GOT3 (cell line): ENCODE measurements around the gene LYL1.

Source experiments
- DNase-seq: peaks from one replicate; lab custom pipeline; 2025; ENCODE audit warnings: mixed read lengths; lab: John Stamatoyannopoulos, UW

LYL1 gene

DNA sequence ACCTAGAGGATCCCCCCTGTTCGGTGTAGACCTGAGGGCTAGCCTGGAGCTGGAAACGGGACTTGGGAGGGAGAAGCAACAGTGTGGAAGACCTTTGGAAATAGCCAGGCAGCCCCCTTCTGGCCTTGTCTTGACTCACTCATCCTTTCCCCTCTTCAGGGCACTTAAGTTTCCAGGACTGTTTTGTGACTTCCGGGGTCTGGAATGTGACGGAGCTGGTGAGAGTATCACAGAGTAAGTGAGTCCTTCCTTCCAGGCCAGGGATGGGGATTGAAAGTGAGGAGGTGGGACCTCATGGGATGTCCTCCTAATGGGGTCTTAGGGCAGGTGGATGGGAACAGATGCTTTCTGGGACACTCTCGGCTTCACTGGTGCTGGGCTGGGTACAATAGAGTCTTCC is 29.4 kb downstream of the LYL1 start:
- no peak for DNase-seq

DNA sequence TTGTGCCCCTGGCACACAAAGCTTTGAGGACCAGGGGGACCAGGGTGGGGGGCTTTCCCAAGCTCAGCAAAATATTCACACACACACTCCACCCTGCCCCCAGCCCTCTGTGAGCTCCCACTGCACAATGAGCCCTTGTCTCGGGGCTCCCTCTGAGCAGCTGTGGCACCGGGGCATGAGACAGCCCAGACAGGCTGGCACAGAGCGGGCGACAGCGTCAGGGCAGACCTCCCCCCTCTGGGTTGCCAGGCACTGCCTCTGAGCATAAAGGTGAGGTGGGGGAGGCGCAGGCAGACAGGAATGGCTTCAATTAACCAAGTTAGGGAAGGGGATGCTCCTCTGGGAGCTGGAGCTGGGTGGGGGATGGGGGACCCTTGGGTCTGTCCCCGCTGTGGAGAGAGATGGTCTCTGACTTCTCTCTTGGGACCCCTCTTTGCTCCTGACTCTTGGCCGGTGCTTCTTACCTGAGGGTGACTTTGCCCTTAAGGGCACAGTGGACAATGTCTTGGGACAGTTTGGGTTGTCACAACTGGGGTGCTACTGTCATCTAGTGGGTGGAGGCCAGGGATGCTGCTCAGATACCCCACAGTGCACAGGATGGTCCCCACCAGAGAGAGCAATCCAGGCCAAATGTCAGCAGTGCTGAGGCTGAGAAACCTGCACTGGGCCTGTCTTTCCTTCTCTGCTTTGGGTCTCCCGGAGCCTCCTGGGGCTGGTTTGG is 30.3 kb downstream of the LYL1 start:
- DNase-seq, result no peak

DNA sequence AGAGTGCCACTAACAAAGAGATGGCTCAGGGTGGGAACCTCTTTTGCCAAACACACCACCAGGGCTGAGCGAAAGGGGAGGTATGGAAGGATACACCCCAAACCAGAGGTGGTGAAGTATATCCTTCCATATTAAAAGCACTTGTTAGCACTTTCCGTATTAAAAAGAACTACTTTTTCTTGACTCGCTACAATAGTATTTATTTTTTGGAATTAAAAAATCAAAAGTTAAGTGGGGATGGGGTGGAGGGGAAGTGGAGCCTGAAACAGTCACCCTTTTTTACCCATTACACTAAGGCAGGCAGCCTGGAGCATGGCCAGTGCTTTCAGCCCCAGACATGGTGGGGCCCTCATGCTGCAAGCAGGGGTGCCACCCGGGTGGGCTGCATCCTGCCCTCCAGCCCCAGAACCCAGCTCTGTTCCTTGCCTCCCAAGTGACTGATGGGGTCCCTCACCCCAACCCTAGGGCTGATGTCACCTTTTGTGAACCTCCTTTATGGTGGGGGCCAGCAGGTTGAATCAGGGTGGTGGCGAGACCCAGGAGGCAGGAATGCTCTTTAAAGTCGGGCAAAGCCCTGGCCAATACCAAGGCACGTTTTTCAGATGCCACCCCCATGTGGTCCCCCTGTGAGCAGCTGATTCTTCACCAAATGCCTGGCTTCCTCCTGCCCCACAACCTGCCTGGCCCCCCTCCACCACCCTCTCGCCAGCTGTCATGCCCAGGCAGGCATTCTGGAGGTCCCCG is 31.0 kb downstream of the LYL1 start:
- DNase-seq, result no peak

DNA sequence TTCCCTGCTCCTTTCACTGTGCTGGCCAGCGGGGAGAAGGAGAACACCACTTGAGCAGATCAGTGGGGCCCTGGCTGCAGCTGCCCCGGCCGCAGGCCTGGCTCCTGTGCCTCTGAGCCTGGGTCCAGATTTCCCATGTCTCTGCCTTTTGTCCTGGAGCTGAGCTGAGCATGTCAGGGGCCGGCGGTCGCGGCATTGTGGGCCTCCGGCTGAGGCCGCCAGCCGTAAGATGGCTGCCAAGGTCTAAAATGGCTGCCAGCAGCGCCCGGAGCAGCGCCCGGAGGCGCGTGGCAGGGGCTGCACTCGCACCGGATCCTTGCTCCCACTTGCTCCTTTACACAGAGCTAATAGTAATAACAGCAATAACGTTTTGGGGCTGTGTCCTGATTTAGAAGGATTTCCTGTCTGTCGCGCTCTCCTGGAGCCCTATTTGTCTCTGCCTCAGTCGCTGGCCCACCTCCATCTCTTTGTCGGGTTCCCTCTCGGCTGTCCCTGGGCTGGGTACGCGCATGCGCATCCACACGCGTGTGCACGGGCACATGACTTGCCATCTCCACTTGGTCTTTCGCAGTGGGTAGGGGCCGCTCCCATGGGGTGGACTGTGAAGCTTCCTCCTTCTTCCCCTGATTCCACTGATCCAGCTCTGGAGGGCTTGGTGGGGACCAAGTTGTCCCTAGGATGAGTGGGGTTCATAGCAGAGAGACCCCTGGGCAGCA is 32.1 kb downstream of the LYL1 start:
- DNase-seq, result no peak

DNA sequence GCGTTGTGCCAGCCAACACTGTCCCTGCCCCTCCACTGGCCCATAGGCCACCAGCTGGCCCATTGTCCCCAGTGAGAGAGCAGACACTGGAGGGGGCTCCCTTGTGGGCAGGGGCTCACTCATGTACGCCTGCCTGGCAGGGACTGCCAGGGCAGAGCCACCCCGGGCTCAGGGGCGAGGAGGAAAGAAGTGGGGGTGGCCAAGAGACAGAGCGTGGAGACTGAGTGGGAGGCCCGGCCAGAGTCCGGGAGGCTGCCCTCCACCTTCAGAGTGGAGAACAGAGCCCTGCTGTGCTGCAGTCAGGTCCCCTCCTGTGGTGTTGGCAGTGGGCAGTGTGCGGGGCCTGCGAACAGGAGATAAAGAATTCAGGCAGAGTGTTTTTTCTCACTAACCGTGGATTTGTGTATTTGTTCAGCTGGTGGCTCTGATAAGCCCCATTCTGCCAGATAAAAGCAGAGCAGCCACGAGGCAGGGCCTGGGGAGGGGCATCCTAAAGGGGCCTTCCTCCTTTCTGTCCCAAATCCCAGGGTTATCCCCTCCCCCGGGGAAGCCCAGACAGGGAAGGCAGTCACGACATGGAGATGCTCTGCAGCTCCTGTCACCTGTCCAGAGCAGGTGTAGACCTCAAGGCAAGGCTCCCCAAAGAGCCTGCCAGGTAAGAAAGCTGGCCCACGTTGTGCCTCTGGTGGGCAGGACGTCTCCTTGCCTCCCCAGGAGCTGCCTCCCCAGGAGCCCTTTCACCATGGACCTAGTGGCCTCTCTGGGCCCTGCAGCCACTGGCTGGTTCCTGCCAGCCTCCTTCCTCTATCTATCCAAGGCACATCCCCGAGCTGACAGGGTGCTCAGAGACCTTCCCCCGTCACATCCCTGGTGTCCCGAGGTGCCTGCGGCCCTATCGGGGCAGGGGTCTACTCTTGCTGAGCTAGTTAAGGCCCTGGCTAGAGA is 33.0 kb downstream of the LYL1 start:
- no peak for DNase-seq

DNA sequence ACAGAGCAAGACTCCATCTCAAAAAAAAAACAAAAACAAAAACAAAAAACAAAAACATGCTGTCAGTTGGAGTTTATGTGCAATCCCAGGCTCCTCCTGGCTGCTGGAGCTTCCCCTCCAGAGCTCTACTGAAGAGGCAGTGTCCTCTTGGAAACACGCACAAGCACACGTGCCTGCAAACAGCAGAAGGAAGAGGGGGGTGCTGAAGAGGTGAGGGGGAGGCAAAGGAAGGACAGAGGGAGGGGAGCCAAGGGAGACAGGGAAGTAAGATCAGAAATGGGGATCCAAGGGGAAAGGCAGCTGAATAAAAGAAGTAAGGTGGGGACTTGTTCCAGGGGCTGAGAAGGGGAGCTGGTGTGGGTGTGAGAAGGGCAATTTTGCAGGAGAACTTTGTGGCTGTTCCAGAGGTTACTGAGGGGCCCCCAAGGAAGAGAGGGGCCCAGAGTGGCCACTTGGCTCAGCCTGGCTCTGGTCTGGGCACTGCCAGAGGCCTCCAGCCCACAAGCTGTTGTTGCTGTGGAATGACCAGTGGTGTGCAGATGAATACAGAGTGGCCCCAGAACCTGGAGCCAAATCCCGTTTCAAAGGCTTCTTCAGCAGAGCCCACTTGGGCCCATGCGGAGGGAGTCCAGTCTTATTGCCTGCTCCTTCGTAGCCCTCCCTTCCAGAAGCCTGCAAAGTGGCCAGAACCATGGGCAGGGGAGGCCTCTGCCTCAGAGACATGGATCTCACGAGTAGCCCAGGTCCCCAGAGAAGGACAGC is 34.4 kb downstream of the LYL1 start:
- DNase-seq, result no peak

DNA sequence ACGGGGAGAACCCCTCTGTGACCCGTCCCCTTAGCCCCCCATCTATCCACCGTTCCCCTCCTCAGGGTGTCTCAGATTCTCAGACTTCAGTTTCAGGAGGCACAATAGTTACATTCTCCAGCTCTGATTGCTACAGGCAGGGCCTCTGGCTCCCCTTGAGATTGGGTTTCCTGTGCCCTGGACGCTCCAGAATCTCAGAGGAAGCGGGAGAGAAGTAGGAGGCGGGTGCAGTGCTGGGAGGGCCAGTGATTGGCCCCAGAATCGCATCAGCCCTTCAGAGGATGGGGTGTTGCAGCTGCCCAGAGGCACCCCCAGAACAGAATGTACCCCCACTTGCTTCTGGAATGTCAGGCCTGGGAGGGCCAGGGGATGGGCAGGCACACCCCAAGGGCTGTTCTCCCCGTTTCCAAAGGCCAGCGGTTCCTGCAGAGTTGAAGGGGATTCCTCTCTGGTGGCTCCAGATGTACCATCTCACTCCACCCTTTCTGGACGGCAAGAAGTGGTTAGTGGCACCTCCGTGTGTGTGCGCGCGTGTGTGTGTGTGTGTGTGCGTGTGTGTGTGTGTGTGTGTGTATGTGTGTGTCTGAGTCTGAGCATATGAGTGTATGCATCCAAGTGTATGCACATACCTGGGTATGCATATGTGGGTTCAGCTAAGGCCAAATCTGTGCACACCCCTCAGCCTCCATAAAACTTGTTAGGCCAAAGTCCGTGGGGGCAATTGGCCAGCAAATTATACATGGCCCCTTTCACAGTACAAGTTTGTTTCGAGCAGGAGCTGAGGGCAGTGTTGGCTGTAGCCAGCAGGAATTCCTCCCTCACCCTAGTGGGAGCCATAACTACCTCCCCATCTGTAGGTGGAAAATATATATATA is 35.5 kb downstream of the LYL1 start:
- DNase-seq, result no peak

DNA sequence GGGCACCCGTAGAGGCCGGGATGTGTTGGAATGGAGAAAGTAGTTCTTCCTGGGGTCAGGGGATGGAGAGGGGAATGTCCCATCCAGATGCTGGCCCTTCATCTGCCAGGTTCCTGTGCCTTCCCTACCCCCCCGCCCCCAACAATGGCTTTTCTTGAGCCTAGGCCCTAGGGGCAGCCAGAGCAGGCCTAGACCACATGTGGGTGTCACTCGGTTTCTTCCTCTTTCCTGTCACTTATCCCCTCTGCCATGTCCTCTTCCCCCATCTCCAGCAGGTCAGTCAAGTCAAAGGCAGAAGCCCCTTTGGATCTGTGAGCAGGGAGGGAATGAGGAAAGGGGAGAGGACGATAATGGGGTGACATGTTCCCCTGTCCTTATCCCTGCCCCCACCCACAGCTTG is 36.4 kb downstream of the LYL1 start:
- DNase-seq, result no peak

DNA sequence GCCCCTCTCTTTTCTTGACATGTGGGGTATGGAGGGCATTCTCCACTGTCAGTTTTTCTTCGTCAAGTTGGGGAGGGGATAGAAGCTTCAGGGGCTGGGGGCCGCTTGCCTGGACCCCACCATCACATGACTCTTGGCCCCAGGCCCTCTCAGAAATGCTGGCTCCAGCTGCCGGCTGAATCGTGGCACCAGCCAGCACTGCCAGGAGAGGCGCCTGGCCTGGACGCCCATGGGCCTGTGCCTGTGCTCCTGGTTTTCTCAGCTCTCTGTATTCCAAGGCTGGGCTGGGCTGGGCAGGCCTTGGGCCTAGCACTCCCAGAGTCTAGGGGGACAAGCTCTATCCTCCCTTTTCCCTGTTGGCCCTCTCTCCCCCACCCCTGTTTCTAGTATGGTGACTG is 38.6 kb downstream of the LYL1 start:
- DNase-seq, result no peak

DNA sequence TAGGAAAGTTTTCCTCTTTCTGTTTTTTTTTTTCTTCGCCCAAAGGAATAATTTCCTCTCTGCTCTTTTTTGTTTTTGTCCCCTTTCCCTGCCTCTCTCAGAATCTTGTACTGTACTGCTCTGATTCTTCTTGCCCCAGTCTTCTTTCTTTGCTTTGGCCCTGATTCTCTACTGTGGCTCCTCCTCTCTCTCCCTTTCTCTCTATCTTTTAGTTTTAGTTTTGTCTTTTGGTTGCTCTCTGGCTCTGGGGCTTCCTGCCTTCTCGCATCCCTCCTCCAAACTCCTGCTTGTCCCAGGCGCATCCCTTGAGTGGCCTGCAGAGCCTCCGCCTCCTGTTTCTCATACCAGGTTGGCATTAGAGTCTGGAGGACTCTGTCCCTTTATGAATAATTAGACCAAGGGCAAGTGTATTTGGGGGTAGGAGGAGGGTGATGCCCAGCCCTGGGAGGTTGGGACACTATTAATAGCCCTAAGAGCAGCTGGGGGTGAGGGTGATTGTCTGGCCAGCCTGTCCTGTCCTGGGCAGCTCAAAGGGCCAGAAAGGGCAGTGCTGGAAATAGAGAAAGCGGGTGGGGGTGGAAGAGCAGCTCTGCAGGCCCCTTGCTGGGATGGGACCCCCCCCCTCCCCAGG is 39.1 kb downstream of the LYL1 start:
- no peak for DNase-seq

DNA sequence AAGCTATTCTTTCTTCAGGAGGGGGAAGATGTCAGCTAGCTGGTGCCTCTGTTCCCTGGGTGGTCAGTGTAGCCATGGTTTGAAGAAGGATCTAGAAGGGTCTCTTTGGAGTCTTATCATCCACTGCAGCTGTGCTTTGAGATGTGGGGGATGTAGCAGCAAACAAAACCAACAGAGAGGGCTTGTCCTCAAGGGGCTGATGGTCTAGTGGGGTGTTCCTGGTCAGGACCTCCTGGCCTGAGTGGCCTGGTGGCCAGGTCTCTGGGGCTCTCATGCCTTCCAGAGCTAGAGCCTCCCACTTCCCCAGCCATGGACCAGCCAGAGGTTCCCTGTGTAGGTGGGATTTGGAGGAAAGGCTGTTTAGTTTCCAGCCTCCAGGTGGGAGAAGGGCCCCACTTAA is 40.3 kb downstream of the LYL1 start:
- DNase-seq, result no peak

DNA sequence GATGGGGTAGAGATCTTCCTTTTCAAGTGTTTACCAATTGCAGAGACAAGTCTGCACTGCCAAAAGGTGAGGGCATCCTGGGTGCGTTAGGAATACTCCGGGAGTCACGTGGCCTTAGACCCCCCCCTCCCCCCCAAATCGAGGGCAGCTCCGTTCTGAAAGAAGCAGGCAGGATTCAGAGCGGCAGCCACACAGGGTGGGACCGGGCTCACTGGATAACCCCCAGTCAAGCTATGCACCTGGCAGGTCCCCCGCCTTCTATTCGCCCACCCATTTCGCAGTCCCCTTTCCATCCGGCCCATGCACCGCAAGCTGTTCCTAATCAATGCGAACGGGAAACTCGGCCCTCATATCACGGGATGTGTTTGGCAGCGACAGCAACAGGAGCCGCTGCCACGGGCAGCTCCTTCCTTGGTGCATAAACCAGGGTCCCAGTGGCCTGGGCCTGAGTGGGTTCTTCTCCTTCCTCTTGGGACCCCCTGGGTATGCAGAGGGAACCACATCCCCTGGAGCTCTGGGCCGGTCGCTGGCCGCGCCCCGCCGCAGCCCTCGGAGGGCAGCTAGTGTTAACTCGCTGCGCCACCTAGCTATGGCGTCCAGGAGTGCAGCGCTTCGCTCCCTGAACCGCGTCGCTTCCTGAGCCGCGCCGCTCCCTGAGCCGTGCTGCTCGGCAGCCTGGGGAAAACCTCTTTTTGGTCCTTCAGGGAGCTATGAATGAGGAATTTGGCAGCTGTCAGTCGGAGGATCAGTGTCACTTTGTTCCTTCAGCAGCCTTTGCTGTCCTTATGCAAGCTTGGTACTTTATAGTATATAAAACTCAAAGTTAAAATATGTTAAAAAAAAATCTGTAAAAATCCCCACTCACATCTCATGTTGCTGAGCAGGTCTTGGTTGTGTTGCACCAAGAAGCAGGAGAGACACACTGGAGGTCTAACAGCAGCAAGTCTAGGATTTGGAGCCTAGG is 41.4 kb downstream of the LYL1 start:
- DNase-seq, result peak; percentile 17

DNA sequence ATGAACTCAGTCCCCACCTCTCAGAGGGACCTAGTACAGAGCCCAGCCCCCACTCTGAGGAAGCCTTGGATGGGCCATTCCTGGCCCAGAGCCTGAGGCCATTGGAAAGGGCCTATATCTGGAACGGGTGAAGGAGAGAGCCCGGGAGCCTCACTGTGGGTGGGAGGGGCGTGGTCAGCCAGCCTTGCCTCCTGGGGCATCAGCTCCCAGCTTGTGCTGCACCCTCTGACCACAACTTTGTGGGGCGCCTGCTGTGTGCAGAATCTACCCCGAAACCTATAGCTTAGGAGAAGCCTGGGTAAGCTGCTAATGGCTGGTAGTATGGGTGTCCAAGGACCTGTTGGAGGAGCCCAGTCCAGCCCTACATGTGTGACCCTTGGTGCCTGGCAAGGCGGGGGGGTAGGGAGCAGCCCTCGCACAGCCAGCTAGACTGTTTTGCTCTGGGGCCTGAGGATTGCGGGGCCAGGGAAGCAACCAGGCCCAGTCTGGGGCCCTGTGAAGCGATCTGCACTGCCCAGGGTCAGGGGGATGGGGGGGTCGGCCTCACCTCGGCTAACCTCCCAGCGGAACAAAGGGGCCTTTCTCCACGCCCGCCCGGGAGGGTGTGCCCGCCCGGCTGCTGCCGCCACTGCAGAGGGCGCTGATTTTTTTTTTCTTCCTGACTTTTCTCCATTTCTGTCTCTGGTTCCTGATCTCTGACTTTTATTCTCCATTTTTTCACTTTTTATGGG is 42.3 kb downstream of the LYL1 start:
- no peak for DNase-seq

DNA sequence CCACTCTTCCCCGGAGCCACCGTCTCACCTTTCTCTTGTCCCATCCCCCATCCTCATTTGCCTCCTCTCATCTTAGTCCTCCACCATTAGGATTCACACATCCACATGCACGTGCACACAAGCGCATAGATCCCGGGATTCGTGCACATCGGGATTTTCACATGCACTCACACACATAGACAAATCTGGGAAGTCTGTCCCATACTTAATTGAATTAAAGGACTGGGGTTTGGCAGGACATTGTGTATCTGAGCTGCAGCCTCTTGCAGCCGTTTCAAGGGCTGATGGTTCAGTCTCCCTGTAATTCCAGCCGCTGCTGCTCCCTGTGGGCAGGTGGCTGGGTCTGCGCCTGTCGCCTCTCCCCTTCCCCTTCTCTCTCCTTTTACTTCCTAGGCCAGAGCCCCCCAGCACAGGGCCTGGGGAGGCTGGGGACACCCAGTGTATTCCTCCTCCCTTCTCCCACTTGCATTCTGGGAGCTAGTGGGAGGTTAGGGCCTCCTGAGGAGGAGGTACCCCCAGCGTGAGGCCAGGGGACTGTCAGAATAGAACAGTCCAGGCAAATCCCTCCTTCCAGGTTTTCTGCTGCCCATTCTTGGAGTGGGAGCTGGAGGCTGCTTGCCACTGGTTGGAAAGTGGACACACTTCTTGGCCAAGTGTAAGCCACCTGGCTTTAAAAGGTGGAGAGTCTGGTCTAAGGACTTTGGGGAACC is 43.6 kb downstream of the LYL1 start:
- DNase-seq, result no peak

DNA sequence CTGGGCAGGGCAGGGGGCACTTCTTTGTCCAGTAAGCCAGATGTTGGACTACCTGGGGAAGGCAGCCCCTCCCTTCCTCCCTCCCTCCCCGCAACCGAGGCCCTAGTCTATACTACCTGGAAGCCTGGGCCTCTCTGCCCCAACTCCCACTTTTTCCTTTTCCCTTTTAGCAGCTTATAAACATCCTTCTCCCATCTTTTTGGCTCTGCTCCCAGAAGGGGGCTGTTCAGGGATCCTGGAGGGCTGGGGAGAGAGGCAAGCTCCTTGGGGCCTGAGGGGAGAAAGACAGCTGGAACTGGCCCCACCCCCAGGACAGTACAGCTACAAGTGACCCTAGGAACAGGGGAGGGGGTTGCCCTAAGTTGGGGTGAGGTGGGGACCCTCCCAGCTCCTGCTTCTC is 44.9 kb downstream of the LYL1 start:
- no peak for DNase-seq

DNA sequence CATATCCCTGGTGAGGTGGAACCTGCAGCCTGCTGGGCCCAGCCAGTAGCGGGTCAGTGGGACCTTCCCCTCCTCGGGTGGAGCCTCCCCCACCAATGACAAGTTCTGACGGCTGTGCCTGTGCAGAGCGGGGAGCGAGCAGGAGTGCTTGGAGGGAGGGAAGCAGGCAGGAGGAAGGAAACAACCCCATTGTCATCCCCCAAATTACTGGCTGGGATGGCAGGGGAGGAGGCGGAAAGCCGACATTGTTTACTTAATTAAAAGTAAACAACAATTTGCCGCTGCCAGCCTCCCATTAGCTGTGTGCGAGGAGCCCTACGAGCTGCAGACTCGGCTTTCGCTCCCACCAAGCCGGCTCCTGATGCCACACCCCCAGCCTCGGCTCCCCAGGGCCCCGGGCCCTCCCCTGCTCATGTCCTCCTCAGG is 45.5 kb downstream of the LYL1 start:
- DNase-seq, result no peak

DNA sequence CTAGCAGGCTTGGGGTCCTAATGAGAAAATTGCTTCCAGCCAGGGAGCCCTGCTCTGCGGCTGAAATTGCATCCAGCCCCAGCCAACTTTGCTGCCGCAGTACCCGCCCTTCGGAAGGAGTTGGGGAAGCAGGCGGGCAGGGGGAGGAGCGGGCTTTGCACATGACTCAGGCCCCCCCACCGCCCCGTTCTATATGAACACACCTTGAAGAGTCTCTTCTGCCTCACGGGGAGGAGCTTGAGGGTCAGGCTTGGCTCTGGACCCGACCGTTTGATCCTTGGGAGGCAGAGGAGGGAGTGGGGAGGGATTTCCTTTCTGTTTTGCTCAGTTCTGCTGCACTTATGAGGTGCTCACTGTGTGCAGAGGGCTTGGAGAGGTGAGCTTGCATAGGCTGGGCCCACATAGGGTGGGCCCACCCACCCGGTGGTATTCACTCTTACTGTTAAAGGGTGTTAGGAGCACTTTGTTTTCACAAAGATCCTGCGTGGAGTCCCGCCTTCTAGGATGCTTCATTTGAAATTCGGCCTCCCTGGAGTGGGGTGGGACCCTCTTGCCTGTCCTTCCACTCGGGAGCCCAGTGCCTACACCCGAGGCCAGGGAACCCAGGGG is 46.5 kb downstream of the LYL1 start:
- peak; percentile 16 for DNase-seq
